Stimulated activated naive CD8-positive, alpha-beta T cell treated with anti-CD3 and anti-CD28 coated beads, Interleukin-15, Interleukin-2, amounts not matched to agents 100 U/mL and 50 U/mL, for 24 hours (primary cell): ENCODE results near the gene CFAP20DC.

ENCODE experiments used
- ATAC-seq: fragments of 150-1000 bp; cut with Tn5 transposase; one replicate; pipeline ENCODE4 v1.10.0; 2021
- DNase-seq: peaks from one replicate; pipeline ENCODE4 v3.0.0; 2021

The CFAP20DC gene

GRCh38 chr3:58800032-58800431, 249.8 kb downstream of the CFAP20DC start:
- DNase-seq (no peak), ATAC-seq (no peak)

GRCh38 chr3:58799271-58799670, 250.6 kb downstream of the CFAP20DC start:
- ATAC-seq (no peak), DNase-seq (no peak)

GRCh38 chr3:58798312-58798711, 251.5 kb downstream of the CFAP20DC start:
- ATAC-seq (no peak), DNase-seq (no peak)

- no peak for ATAC-seq
- no peak for DNase-seq
These were observed 255.1 kb downstream of the CFAP20DC start for GRCh38 chr3:58794750-58795149.

GRCh38 chr3:58793938-58794337, 255.9 kb downstream of the CFAP20DC start:
- ATAC-seq: no peak

GRCh38 chr3:58792921-58793451, 256.8 kb downstream of the CFAP20DC start:
- ATAC-seq: no peak
- DNase-seq: no peak

More at GRCh38 chr3:58793938-58794337, 255.9 kb downstream of the CFAP20DC start:
- no peak for DNase-seq

GRCh38 chr3:58789385-58789784, 260.4 kb downstream of the CFAP20DC start:
- no peak for DNase-seq
- no peak for ATAC-seq

- ATAC-seq (no peak), DNase-seq (no peak)
These were observed 264.9 kb downstream of the CFAP20DC start for GRCh38 chr3:58784888-58785287.

GRCh38 chr3:58784425-58784824, 265.4 kb downstream of the CFAP20DC start:
- DNase-seq: no peak
- no peak for ATAC-seq

- no peak for ATAC-seq
- DNase-seq: no peak
These were observed 266.0 kb downstream of the CFAP20DC start for GRCh38 chr3:58783845-58784244.

GRCh38 chr3:58779934-58780333, 269.9 kb downstream of the CFAP20DC start:
- ATAC-seq (no peak), DNase-seq (no peak)

- DNase-seq (no peak), ATAC-seq (no peak)
These were observed 273.6 kb downstream of the CFAP20DC start for GRCh38 chr3:58776231-58776630.

- ATAC-seq: no peak
- no peak for DNase-seq
These were observed 277.4 kb downstream of the CFAP20DC start for GRCh38 chr3:58772462-58772861.

- DNase-seq (no peak), ATAC-seq (no peak)
These were observed 280.8 kb downstream of the CFAP20DC start for GRCh38 chr3:58769065-58769464.

GRCh38 chr3:58766587-58767282, 283.1 kb downstream of the CFAP20DC start:
- ATAC-seq (no peak), DNase-seq (no peak)

GRCh38 chr3:58755150-58755549, 294.7 kb downstream of the CFAP20DC start:
- no peak for DNase-seq
- ATAC-seq: no peak

- no peak for ATAC-seq
- no peak for DNase-seq
These were observed 295.8 kb downstream of the CFAP20DC start for GRCh38 chr3:58754074-58754473.

- DNase-seq (no peak), ATAC-seq (no peak)
These were observed 297.8 kb downstream of the CFAP20DC start for GRCh38 chr3:58751882-58752567.

GRCh38 chr3:58751235-58751634, 298.6 kb downstream of the CFAP20DC start:
- ATAC-seq (no peak), DNase-seq (no peak)

GRCh38 chr3:58749948-58750347, 299.9 kb downstream of the CFAP20DC start:
- DNase-seq: no peak

GRCh38 chr3:58748024-58748423, 301.8 kb downstream of the CFAP20DC start:
- no peak for ATAC-seq

More at GRCh38 chr3:58749948-58750347, 299.9 kb downstream of the CFAP20DC start:
- no peak for ATAC-seq

GRCh38 chr3:58746758-58747157, 303.1 kb downstream of the CFAP20DC start:
- ATAC-seq (no peak), DNase-seq (no peak)

More at GRCh38 chr3:58748024-58748423, 301.8 kb downstream of the CFAP20DC start:
- DNase-seq: no peak

- no peak for DNase-seq
- no peak for ATAC-seq
These were observed 306.5 kb downstream of the CFAP20DC start for GRCh38 chr3:58743296-58743695.
